ENCODE results near the gene RTL5. TPM values are rescaled to one million over a fixed set of nuclear protein-coding genes. Genes with fewer than 3 reads are reported as not detected.
A peak's percentile ranks its signal among the peaks of the same experiment; 100 is the strongest.

Gene RTL5
- polyA plus RNA-seq, 1 donor from 2014 or later = 10.5 TPM

DNA sequence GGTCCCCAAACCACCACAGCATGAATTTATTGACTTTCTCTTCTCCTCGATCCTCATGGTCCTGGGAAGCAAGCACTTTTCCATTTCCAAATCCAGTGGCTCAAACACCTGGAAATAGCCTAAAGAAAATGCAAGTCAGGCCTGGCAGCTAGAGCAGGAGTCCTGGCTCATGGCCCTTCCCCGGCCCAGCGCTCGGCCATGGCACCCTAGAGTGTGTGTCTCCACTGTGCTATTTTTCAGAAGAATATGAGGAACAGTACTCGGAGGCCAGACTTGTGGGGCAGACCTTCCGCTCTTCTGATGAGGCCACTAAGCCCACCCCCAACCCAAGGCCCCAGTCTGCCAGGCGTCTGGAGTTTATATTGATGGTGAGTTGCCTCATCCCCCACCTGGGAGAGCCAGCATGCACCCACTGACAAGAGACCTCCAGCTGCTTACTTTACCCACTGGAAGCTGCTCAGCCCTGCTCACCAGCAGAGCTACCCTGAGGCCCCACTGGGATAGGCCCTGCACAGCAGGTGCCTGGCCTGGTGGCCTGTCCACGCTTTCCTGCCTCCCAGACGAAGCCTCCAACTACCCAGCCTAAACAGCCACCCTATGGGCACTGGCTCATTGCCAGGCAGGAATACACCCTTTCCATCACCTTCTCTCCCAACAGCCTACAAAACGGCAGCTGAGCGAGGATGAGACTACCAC, 2.3 kb upstream of the RTL5 start:
- no peak for TF ChIP-seq POLR2AphosphoS5 (IDR thresholded peaks at IDR 0.05)
- TF ChIP-seq EZH2 (IDR thresholded peaks at IDR 0.05; ENCODE audit: borderline replicate concordance, insufficient read depth, low read length, poor library complexity, severe bottlenecking) = no peak
- no peak for TF ChIP-seq SMC3 (conservative IDR thresholded peaks at IDR 0.05; ENCODE audit: poor library complexity)
- no peak for TF ChIP-seq RAD21 (conservative IDR thresholded peaks at IDR 0.05)
- TF ChIP-seq, protein P1, sequence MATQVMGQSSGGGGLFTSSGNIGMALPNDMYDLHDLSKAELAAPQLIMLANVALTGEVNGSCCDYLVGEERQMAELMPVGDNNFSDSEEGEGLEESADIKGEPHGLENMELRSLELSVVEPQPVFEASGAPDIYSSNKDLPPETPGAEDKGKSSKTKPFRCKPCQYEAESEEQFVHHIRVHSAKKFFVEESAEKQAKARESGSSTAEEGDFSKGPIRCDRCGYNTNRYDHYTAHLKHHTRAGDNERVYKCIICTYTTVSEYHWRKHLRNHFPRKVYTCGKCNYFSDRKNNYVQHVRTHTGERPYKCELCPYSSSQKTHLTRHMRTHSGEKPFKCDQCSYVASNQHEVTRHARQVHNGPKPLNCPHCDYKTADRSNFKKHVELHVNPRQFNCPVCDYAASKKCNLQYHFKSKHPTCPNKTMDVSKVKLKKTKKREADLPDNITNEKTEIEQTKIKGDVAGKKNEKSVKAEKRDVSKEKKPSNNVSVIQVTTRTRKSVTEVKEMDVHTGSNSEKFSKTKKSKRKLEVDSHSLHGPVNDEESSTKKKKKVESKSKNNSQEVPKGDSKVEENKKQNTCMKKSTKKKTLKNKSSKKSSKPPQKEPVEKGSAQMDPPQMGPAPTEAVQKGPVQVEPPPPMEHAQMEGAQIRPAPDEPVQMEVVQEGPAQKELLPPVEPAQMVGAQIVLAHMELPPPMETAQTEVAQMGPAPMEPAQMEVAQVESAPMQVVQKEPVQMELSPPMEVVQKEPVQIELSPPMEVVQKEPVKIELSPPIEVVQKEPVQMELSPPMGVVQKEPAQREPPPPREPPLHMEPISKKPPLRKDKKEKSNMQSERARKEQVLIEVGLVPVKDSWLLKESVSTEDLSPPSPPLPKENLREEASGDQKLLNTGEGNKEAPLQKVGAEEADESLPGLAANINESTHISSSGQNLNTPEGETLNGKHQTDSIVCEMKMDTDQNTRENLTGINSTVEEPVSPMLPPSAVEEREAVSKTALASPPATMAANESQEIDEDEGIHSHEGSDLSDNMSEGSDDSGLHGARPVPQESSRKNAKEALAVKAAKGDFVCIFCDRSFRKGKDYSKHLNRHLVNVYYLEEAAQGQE (IDR thresholded peaks at IDR 0.05; ENCODE audit: borderline replicate concordance) = no peak
- no peak for TF ChIP-seq TAF1 (IDR thresholded peaks at IDR 0.05; ENCODE audit: low read depth)
- no peak for TF ChIP-seq EP300 (conservative IDR thresholded peaks at IDR 0.05; ENCODE audit: poor library complexity, severe bottlenecking)
- TF ChIP-seq MXI1 (conservative IDR thresholded peaks at IDR 0.05; ENCODE audit: poor library complexity, severe bottlenecking) = no peak
- TF ChIP-seq, protein P2, sequence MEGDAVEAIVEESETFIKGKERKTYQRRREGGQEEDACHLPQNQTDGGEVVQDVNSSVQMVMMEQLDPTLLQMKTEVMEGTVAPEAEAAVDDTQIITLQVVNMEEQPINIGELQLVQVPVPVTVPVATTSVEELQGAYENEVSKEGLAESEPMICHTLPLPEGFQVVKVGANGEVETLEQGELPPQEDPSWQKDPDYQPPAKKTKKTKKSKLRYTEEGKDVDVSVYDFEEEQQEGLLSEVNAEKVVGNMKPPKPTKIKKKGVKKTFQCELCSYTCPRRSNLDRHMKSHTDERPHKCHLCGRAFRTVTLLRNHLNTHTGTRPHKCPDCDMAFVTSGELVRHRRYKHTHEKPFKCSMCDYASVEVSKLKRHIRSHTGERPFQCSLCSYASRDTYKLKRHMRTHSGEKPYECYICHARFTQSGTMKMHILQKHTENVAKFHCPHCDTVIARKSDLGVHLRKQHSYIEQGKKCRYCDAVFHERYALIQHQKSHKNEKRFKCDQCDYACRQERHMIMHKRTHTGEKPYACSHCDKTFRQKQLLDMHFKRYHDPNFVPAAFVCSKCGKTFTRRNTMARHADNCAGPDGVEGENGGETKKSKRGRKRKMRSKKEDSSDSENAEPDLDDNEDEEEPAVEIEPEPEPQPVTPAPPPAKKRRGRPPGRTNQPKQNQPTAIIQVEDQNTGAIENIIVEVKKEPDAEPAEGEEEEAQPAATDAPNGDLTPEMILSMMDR (IDR thresholded peaks at IDR 0.05; ENCODE audit: poor library complexity, severe bottlenecking) = no peak
- Histone ChIP-seq H3K79me2 (replicated peaks; ENCODE audit: insufficient read depth, low read length) (no peaks in the 10 kb centered on the region), H2AFZ (ENCODE audit: low read depth, low read length) (no peak overlapping the region)

DNA sequence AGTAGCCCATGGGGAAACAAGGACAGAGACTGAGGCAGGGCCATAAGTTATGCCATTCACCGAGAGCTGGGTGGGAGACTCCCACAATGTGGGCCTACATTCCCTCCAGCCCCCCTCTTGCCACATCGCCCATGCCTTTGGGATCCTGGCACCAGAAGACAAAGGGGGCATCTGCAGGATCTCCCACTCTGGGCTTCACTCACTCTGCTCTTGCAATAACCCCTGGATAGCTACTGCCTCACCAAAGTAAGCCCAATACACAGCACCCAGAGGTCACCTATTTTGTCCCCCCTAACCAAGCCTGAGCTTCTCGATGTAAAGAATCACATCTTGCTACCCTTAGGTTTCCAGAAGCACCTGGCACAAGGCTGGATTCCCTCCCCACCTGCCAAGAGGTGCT, 741 bp upstream of the RTL5 start:
- peak overlapping the region; percentile 88 for H3K27ac ChIP-seq (ENCODE audit: low read length)
- no peaks in the 10 kb centered on the region for H3F3A ChIP-seq (ENCODE audit: insufficient read depth, low read length, poor library complexity, severe bottlenecking)
- no peaks in the 10 kb centered on the region for H3K79me2 ChIP-seq (replicated peaks; ENCODE audit: insufficient read depth, low read length)
- no peak overlapping the region for H3K4me2 ChIP-seq (ENCODE audit: low read length)
- H3K9me3 ChIP-seq (ENCODE audit: low read length) = no peaks in the 10 kb centered on the region
- peak overlapping the region; percentile 66 for H3K9ac ChIP-seq (ENCODE audit: low read length)
- no peaks in the 10 kb centered on the region for H3K27me3 ChIP-seq (ENCODE audit: insufficient read depth, low read depth, low read length)
- H3K9me2 ChIP-seq (ENCODE audit: insufficient read depth, low read length) = no peaks in the 10 kb centered on the region
- H3K36me3 ChIP-seq (ENCODE audit: insufficient read depth, low read length) = no peaks in the 10 kb centered on the region
- peak; percentile 16 for TF ChIP-seq TAF1 (IDR thresholded peaks at IDR 0.05; ENCODE audit: low read depth)
- TF ChIP-seq, protein P1 (IDR thresholded peaks at IDR 0.05; ENCODE audit: borderline replicate concordance) = no peak
- no peak for TF ChIP-seq EZH2 (IDR thresholded peaks at IDR 0.05; ENCODE audit: borderline replicate concordance, insufficient read depth, low read length, poor library complexity, severe bottlenecking)
- H2AFZ ChIP-seq (ENCODE audit: low read depth, low read length) = peak overlapping the region; percentile 4
- H3K4me3 ChIP-seq (ENCODE audit: low read length) = peak overlapping the region; percentile 69
- H4K20me1 ChIP-seq (ENCODE audit: insufficient read depth) = no peaks in the 10 kb centered on the region

More for the DNA sequence above, 2.3 kb upstream of the RTL5 start:
- no peaks in the 10 kb centered on the region for H3K27me3 ChIP-seq (ENCODE audit: insufficient read depth, low read depth, low read length)
- H3K36me3 ChIP-seq (ENCODE audit: insufficient read depth, low read length) = no peaks in the 10 kb centered on the region
- no peaks in the 10 kb centered on the region for H3K9me3 ChIP-seq (ENCODE audit: low read length)
- H3K9ac ChIP-seq (ENCODE audit: low read length) = no peak overlapping the region
- H3K27ac ChIP-seq (ENCODE audit: low read length) = no peak overlapping the region
- H4K20me1 ChIP-seq (ENCODE audit: insufficient read depth) = no peaks in the 10 kb centered on the region
- H3K4me2 ChIP-seq (ENCODE audit: low read length) = no peak overlapping the region
- H3K9me2 ChIP-seq (ENCODE audit: insufficient read depth, low read length) = no peaks in the 10 kb centered on the region
- H3F3A ChIP-seq (ENCODE audit: insufficient read depth, low read length, poor library complexity, severe bottlenecking) = no peaks in the 10 kb centered on the region
- no peak overlapping the region for H3K4me3 ChIP-seq (ENCODE audit: low read length)
